ENCODE measurements around the gene DBI. TPM values are rescaled to one million over a fixed set of nuclear protein-coding genes. Genes with fewer than 3 reads are reported as not detected.

The DBI gene
- total and polyA plus RNA-seq, 2 of the 13 experiments (the other 11 are each of a cell fraction or from before 2014, with no cell fraction given): 330 to 659 TPM

GRCh38 chr2:119339562-119339923 is 27.2 kb upstream of the DBI start:
- H3K4me2 ChIP-seq (ENCODE audit: low read depth, low read length): no peak overlapping the region
- H3K4me3 ChIP-seq (replicated peaks in 1 of 3; ENCODE audit: insufficient read depth in 1 of 3, low read depth in 2 of 3, low read length in 3 of 3): no peak overlapping the region
- H2AFZ ChIP-seq (ENCODE audit: low read length): no peak overlapping the region
- ChIA-PET CTCF (ENCODE audit: low intra/inter-chr PET ratio, low total read pairs) (no interaction called here), POLR2A (no interaction called here)
- no peaks in the 10 kb centered on the region for H3K9me3 ChIP-seq (ENCODE audit: low read length)
- H3K36me3 ChIP-seq (replicated peaks in 1 of 2; ENCODE audit: control insufficient read depth in 1 of 2, insufficient read depth in 2 of 2, low read length in 2 of 2): no peaks in the 10 kb centered on the region
- no peaks in the 10 kb centered on the region for H3K79me2 ChIP-seq (ENCODE audit: insufficient read depth, low read length)
- H3K27ac ChIP-seq (ENCODE audit: extremely low read length, insufficient read depth, low read length): no peak overlapping the region
- intact Hi-C loops (cut with micrococcal nuclease; ENCODE audit: unreplicated experiment): no loop called here
- DNase-seq (ENCODE audit: low spot score) (no peak), ATAC-seq (no peak), FAIRE-seq (no peak)
- BruUV-seq (replicated peaks): no TSS peak
- H3K9ac ChIP-seq (ENCODE audit: insufficient read depth, low read depth, low read length): no peak overlapping the region
- TF ChIP-seq SRSF9 (IDR thresholded peaks at IDR 0.05; ENCODE audit: borderline replicate concordance, insufficient read depth, low read depth, low read length, poor library complexity, severe bottlenecking) (no peak), MAFK (conservative IDR thresholded peaks at IDR 0.05 in 1 of 2, IDR thresholded peaks at IDR 0.05 in 1 of 2; ENCODE audit: low read length in 2 of 2) (peak; percentile 86 to 94), MAFF (IDR thresholded peaks at IDR 0.05; ENCODE audit: low read depth, low read length) (peak; percentile 90)
- WGBS (ENCODE audit: low lambda C conversion rate): 91% methylated on average over 7 of the region's 7 CpGs
- no peaks in the 10 kb centered on the region for H4K20me1 ChIP-seq (ENCODE audit: insufficient read depth, low read length)
- H3K4me1 ChIP-seq (ENCODE audit: insufficient read depth, low read length): no peaks in the 10 kb centered on the region
- in situ Hi-C loops (cut with HindIII; ENCODE audit: extremely low pct_ligation_motif_present, low pct_unique_long_range_greater_than_20kb): no loop called here
- H3K27me3 ChIP-seq (ENCODE audit: control insufficient read depth in 1 of 2, insufficient read depth in 2 of 2, low read length in 2 of 2): no peaks in the 10 kb centered on the region

GRCh38 chr2:119341684-119342083 is 25.1 kb upstream of the DBI start:
- BruUV-seq (replicated peaks): no TSS peak
- in situ Hi-C loops (cut with HindIII; ENCODE audit: extremely low pct_ligation_motif_present, low pct_unique_long_range_greater_than_20kb): no loop called here
- no peaks in the 10 kb centered on the region for H4K20me1 ChIP-seq (ENCODE audit: insufficient read depth, low read length)
- 78% methylated on average over 2 of the region's 2 CpGs for WGBS (ENCODE audit: low lambda C conversion rate)
- no peaks in the 10 kb centered on the region for H3K9me3 ChIP-seq (ENCODE audit: low read length)
- no peak overlapping the region for H3K9ac ChIP-seq (ENCODE audit: insufficient read depth, low read depth, low read length)
- H3K36me3 ChIP-seq (replicated peaks in 1 of 2; ENCODE audit: control insufficient read depth in 1 of 2, insufficient read depth in 2 of 2, low read length in 2 of 2): no peaks in the 10 kb centered on the region
- ChIA-PET CTCF (ENCODE audit: low intra/inter-chr PET ratio, low total read pairs) (no interaction called here), POLR2A (no interaction called here)
- DNase-seq (ENCODE audit: low spot score): no peak
- no peak for ATAC-seq
- H3K4me1 ChIP-seq (ENCODE audit: insufficient read depth, low read length): no peaks in the 10 kb centered on the region
- H3K4me2 ChIP-seq (ENCODE audit: low read depth, low read length): no peak overlapping the region
- no peaks in the 10 kb centered on the region for H3K27me3 ChIP-seq (ENCODE audit: control insufficient read depth in 1 of 2, insufficient read depth in 2 of 2, low read length in 2 of 2)
- FAIRE-seq: no peak
- TF ChIP-seq CHD4 (IDR thresholded peaks at IDR 0.05; ENCODE audit: borderline replicate concordance, low read length) (no peak), THRA (CRISPR knock-in tag; IDR thresholded peaks at IDR 0.05; ENCODE audit: borderline replicate concordance) (no peak), HOXA5 (CRISPR knock-in tag; IDR thresholded peaks at IDR 0.05) (no peak), HDAC2 (CRISPR knock-in tag; IDR thresholded peaks at IDR 0.05) (no peak), ZNF781 (CRISPR knock-in tag; IDR thresholded peaks at IDR 0.05; ENCODE audit: borderline replicate concordance, not compliant biosample characterization) (no peak), ZNF678 (CRISPR knock-in tag; IDR thresholded peaks at IDR 0.05) (no peak), DR1 (CRISPR knock-in tag; IDR thresholded peaks at IDR 0.05) (no peak), SRY (CRISPR knock-in tag; IDR thresholded peaks at IDR 0.05) (no peak), KDM5B (CRISPR knock-in tag; IDR thresholded peaks at IDR 0.05; ENCODE audit: borderline replicate concordance) (no peak), ZNF24 (IDR thresholded peaks at IDR 0.05) (no peak), GFI1 (CRISPR knock-in tag; IDR thresholded peaks at IDR 0.05; ENCODE audit: borderline replicate concordance) (no peak), FOSL1 (CRISPR knock-in tag; IDR thresholded peaks at IDR 0.05; ENCODE audit: borderline replicate concordance) (no peak)
- intact Hi-C loops (cut with micrococcal nuclease; ENCODE audit: unreplicated experiment): no loop called here
- H3K27ac ChIP-seq (ENCODE audit: extremely low read length, insufficient read depth, low read length): no peak overlapping the region
- H2AFZ ChIP-seq (ENCODE audit: low read length): no peak overlapping the region
- H3K4me3 ChIP-seq (replicated peaks in 1 of 3; ENCODE audit: insufficient read depth in 1 of 3, low read depth in 2 of 3, low read length in 3 of 3): no peak overlapping the region
- H3K79me2 ChIP-seq (ENCODE audit: insufficient read depth, low read length): no peaks in the 10 kb centered on the region

Measured in HepG2 (cell line).